Measurements from ENCODE around the gene EGLN2. TPM values are rescaled to one million over a fixed set of nuclear protein-coding genes. Genes with fewer than 3 reads are reported as not detected.
"Not testable (repeated sequence)": the region's sequence is repeated elsewhere in the genome, so short reads cannot be mapped to it uniquely, and the experiment has no call there.

Gene EGLN2
- total and polyA plus RNA-seq, 8 donors: 22.3 to 82.1 (median 27.8) TPM

- no peak overlapping the region for H3K27ac ChIP-seq
- TF ChIP-seq, protein P1, sequence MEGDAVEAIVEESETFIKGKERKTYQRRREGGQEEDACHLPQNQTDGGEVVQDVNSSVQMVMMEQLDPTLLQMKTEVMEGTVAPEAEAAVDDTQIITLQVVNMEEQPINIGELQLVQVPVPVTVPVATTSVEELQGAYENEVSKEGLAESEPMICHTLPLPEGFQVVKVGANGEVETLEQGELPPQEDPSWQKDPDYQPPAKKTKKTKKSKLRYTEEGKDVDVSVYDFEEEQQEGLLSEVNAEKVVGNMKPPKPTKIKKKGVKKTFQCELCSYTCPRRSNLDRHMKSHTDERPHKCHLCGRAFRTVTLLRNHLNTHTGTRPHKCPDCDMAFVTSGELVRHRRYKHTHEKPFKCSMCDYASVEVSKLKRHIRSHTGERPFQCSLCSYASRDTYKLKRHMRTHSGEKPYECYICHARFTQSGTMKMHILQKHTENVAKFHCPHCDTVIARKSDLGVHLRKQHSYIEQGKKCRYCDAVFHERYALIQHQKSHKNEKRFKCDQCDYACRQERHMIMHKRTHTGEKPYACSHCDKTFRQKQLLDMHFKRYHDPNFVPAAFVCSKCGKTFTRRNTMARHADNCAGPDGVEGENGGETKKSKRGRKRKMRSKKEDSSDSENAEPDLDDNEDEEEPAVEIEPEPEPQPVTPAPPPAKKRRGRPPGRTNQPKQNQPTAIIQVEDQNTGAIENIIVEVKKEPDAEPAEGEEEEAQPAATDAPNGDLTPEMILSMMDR (IDR thresholded peaks at IDR 0.05): no peak
- peaks cover 15 to 66% (median 36%) of the 10 kb centered on the region in 3 donors for H3K36me3 ChIP-seq
- intact Hi-C loops (cut with DNase I): no loop called here
- no peak for ATAC-seq
- H3K4me1 ChIP-seq: peaks cover 0 to 25% (median 7%) of the 10 kb centered on the region in 3 donors
- H3K4me3 ChIP-seq: no peak overlapping the region
- H3K9me3 ChIP-seq: no peaks in the 10 kb centered on the region
- no peaks in the 10 kb centered on the region for H3K27me3 ChIP-seq
- FAIRE-seq: no peak
- no peak for DNase-seq
- 96 to 97% methylated on average over 3 of the region's 3 CpGs for WGBS, 2 donors
Measured at GRCh38 chr19:40758491-40758890, 40.5 kb upstream of the EGLN2 start.

GRCh38 chr19:40759352-40759751 lies 39.6 kb upstream of the EGLN2 start:
- Histone ChIP-seq H3K27me3 (no peaks in the 10 kb centered on the region), H3K9me3 (no peaks in the 10 kb centered on the region), H3K36me3 (peaks cover 16 to 75% (median 44%) of the 10 kb centered on the region in 3 donors), H3K27ac (no peak overlapping the region), H3K4me1 (peaks cover 0 to 16% (median 7%) of the 10 kb centered on the region in 3 donors), H3K4me3 (no peak overlapping the region)
- DNase-seq: peak in 1 of 6 donors; percentile 61
- TF ChIP-seq, protein P1 (IDR thresholded peaks at IDR 0.05): no peak
- FAIRE-seq: no peak
- intact Hi-C loops (cut with DNase I): no loop called here
- 92 to 95% methylated on average over 13 of the region's 13 CpGs for WGBS, 2 donors
- no peak for ATAC-seq

DNA sequence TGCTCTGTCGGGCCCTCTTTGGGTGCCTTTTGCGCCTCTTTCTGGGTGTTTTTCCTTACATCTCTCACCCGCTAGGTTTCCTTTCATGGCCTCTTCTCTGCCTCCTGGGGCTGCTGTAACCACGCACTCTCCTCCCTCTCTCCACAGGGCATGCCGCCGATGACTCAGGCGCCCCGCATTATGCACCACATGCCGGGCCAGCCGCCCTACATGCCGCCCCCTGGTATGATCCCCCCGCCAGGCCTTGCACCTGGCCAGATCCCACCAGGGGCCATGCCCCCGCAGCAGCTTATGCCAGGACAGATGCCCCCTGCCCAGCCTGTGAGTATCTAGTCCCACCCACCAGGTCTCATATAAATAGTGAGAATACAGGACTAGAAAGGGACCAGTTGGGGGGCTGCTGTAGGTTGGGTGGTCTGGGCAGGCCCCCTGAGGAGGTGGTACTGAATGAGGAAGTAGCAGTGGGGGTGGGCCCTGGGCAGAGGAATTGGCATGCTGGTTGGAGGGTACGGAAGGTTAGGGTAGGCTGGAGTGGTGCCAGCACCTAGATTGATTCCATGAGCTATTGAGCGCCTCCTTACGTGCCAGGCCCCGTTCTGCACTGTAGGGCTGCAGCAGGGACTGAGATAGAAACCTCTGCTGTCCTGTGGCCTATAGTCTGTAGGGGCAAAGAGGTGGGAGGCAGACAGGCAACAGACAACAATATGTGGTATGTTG lies 36.1 kb upstream of the EGLN2 start:
- WGBS, 2 donors: 91 to 95% methylated on average over 17 of the region's 17 CpGs
- Histone ChIP-seq H3K9me3 (no peaks in the 10 kb centered on the region), H3K27ac (no peak overlapping the region), H3K4me3 (no peak overlapping the region), H3K27me3 (no peaks in the 10 kb centered on the region), H3K4me1 (no peaks in the 10 kb centered on the region), H3K36me3 (peaks cover 16 to 78% (median 54%) of the 10 kb centered on the region in 3 donors)
- FAIRE-seq (no peak), ATAC-seq (no peak), DNase-seq (peak in 1 of 6 donors; percentile 50)
- intact Hi-C loops (cut with DNase I): no loop called here
- TF ChIP-seq, protein P1 (IDR thresholded peaks at IDR 0.05): no peak

DNA sequence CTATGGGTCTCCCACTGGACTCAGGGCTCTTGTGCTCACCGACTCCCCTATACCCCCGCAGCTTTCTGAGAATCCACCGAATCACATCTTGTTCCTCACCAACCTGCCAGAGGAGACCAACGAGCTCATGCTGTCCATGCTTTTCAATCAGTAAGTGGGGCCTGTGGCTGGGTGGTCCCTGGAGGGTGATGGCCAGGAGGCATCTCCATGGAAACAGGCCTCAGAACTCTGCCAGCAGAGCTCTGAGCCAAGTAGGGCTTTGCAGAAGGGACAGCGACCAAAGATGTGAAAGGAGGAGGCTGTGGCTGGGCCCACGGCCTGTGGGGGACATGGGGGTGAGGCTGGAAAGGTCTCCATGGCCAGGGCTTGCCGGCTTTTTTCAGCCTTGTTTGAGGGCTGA lies 35.5 kb upstream of the EGLN2 start:
- TF ChIP-seq, protein P1 (IDR thresholded peaks at IDR 0.05): no peak
- Histone ChIP-seq H3K4me3 (no peak overlapping the region), H3K27me3 (no peaks in the 10 kb centered on the region), H3K27ac (no peak overlapping the region), H3K9me3 (no peaks in the 10 kb centered on the region), H3K4me1 (no peaks in the 10 kb centered on the region), H3K36me3 (peaks cover 16 to 72% (median 54%) of the 10 kb centered on the region in 3 donors)
- DNase-seq (no peak), FAIRE-seq (no peak), ATAC-seq (no peak)
- intact Hi-C loops (cut with DNase I): no loop called here
- WGBS, 2 donors: 92 to 94% methylated on average over 7 of the region's 7 CpGs

DNA sequence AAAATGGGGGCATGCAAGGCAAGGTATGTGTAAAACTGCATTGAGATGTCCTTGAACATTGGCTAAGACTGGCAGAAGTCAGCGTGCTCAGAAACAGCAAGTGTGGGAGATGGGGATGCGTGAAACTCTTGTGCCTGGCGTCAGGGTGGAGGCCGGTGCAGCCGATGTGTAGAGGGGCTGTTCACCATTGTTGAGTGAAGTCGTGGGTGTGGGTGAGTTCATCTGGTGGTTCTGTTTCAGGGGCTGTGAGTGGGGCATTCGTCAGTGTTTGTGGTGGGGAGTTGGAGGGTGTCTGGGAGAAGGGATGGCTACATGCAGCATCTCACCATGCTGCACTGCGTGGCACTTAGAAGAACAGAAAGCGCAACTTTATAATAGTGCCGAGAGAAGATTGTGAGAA lies 35.0 kb upstream of the EGLN2 start:
- ATAC-seq: no peak
- H3K27ac ChIP-seq: no peak overlapping the region
- peaks cover 16 to 67% (median 54%) of the 10 kb centered on the region in 3 donors for H3K36me3 ChIP-seq
- no peak for DNase-seq
- H3K4me1 ChIP-seq: no peaks in the 10 kb centered on the region
- H3K27me3 ChIP-seq: no peaks in the 10 kb centered on the region
- intact Hi-C loops (cut with DNase I): no loop called here
- H3K4me3 ChIP-seq: no peak overlapping the region
- H3K9me3 ChIP-seq: no peaks in the 10 kb centered on the region
- no peak for FAIRE-seq
- TF ChIP-seq, protein P1 (IDR thresholded peaks at IDR 0.05): no peak
- WGBS, 2 donors: 89 to 91% methylated on average over 10 of the region's 10 CpGs

DNA sequence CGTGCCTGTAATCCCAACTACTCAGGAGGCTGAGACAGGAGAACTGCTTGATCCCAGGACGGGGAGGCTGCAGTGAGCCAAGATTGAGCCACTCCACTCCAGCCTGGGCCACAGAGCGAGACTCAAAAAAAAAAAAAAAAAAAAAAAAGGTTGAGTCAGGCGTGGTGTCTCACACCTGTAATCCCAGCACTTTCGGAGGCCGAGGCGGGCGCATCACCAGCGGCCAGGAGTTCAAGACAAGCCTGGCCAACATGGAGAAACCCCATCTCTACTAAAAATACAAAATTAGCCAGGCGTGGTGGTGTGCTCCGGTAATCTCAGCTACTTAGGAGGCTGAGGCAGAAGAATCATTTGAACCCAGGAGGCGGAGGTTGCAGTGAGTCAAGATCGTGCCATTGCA lies 32.6 kb upstream of the EGLN2 start:
- 96 to 98% methylated on average over 13 of the region's 13 CpGs for WGBS, 2 donors
- peaks cover 11 to 45% (median 39%) of the 10 kb centered on the region in 3 donors for H3K36me3 ChIP-seq
- H3K9me3 ChIP-seq; DNase-seq; FAIRE-seq; intact Hi-C loops (cut with DNase I); H3K27me3 ChIP-seq; H3K4me1 ChIP-seq; ATAC-seq; H3K4me3 ChIP-seq; H3K27ac ChIP-seq: not testable (repeated sequence)
